ENCODE results near the gene TMED3. TPM values are rescaled to one million over a fixed set of nuclear protein-coding genes. Genes with fewer than 3 reads are reported as not detected.

Gene TMED3
- total and polyA plus RNA-seq, 9 of the 15 experiments (the other 6 are each of a cell fraction or from before 2014, with no cell fraction given): 6.1 to 89.6 (median 51.4) TPM

DNA sequence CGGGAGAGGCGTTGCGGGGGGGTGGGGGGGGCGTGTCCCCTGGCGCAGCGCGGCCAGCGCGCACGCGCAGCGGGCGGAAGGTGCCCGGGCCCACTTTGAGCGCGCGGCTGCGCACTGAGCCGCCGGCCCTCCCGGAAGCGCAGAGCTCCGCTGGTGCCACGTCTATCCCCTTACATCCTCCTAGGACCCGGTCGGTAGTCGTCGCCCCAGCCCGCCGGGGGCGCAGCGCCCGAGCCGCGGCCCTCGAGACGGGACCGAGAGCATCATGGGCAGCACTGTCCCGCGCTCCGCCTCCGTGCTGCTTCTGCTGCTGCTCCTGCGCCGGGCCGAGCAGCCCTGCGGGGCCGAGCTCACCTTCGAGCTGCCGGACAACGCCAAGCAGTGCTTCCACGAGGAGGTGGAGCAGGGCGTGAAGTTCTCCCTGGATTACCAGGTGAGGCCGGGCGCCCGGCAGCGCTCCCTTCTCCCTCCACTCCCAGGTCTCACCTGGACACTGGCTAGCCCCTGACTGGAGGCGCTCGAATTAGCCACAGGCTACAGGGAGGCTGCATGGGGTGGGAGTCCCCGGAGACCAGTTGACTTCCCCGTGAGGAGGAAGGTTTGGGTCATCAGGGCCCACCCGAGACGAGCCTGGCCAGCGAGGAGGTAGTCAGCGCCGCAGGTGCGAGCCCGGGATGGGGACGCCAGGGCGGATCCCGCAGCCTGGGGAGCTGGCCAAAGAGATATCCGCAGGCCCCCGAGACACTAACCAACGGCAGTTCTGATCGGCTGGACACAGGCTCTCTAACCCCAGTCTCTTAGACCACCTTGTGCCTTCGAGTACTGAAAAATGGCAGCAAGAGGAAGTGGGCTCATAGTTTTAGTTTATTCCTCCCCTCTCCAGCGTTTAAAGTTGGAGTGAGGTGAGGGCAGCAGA is at the start of gene TMED3 (continued):
- 0 out of 2 replicates have a peak, but pooled peaks have one; percentile 27 for TF ChIP-seq ZBTB2 (IDR thresholded peaks at IDR 0.05)
- no peak for TF ChIP-seq ZNF444 (CRISPR knock-in tag; IDR thresholded peaks at IDR 0.05)
- no peak for TF ChIP-seq KDM4B (IDR thresholded peaks at IDR 0.05; ENCODE audit: borderline replicate concordance in 2 of 2, low read depth in 1 of 2)
- TF ChIP-seq KAT2B (IDR thresholded peaks at IDR 0.05; ENCODE audit: low read depth, low read length): no peak
- TF ChIP-seq, protein P1, sequence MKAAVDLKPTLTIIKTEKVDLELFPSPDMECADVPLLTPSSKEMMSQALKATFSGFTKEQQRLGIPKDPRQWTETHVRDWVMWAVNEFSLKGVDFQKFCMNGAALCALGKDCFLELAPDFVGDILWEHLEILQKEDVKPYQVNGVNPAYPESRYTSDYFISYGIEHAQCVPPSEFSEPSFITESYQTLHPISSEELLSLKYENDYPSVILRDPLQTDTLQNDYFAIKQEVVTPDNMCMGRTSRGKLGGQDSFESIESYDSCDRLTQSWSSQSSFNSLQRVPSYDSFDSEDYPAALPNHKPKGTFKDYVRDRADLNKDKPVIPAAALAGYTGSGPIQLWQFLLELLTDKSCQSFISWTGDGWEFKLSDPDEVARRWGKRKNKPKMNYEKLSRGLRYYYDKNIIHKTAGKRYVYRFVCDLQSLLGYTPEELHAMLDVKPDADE (conservative IDR thresholded peaks at IDR 0.05; ENCODE audit: control insufficient read depth, low read depth, low read length): peak; percentile 55
- peak; percentile 76 for TF ChIP-seq ELF1 (tag; IDR thresholded peaks at IDR 0.05)
- no peak for TF ChIP-seq RUNX1 (IDR thresholded peaks at IDR 0.05; ENCODE audit: low read depth)
- TF ChIP-seq ZNF79 (CRISPR knock-in tag; IDR thresholded peaks at IDR 0.05; ENCODE audit: low read depth): no peak
- TF ChIP-seq, protein P2, sequence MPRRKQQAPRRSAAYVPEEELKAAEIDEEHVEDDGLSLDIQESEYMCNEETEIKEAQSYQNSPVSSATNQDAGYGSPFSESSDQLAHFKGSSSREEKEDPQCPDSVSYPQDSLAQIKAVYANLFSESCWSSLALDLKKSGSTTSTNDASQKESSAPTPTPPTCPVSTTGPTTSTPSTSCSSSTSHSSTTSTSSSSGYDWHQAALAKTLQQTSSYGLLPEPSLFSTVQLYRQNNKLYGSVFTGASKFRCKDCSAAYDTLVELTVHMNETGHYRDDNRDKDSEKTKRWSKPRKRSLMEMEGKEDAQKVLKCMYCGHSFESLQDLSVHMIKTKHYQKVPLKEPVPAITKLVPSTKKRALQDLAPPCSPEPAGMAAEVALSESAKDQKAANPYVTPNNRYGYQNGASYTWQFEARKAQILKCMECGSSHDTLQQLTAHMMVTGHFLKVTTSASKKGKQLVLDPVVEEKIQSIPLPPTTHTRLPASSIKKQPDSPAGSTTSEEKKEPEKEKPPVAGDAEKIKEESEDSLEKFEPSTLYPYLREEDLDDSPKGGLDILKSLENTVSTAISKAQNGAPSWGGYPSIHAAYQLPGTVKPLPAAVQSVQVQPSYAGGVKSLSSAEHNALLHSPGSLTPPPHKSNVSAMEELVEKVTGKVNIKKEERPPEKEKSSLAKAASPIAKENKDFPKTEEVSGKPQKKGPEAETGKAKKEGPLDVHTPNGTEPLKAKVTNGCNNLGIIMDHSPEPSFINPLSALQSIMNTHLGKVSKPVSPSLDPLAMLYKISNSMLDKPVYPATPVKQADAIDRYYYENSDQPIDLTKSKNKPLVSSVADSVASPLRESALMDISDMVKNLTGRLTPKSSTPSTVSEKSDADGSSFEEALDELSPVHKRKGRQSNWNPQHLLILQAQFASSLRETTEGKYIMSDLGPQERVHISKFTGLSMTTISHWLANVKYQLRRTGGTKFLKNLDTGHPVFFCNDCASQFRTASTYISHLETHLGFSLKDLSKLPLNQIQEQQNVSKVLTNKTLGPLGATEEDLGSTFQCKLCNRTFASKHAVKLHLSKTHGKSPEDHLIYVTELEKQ (CRISPR knock-in tag; IDR thresholded peaks at IDR 0.05): no peak
- no peak for TF ChIP-seq ZNF224 (CRISPR knock-in tag; IDR thresholded peaks at IDR 0.05)
- TF ChIP-seq SPI1 (IDR thresholded peaks at IDR 0.05; ENCODE audit: borderline replicate concordance, low read depth, low read length): peak; percentile 49; the same call in 1 of the 2 replicates
- no peak for TF ChIP-seq ZNF263 (CRISPR knock-in tag; IDR thresholded peaks at IDR 0.05; ENCODE audit: borderline replicate concordance)
- no peak for TF ChIP-seq ZKSCAN8 (CRISPR knock-in tag; IDR thresholded peaks at IDR 0.05)
- TF ChIP-seq GATAD2B (IDR thresholded peaks at IDR 0.05; ENCODE audit: borderline replicate concordance): no peak
- no peak for TF ChIP-seq ZNF436 (CRISPR knock-in tag; IDR thresholded peaks at IDR 0.05)
- TF ChIP-seq, protein P3, sequence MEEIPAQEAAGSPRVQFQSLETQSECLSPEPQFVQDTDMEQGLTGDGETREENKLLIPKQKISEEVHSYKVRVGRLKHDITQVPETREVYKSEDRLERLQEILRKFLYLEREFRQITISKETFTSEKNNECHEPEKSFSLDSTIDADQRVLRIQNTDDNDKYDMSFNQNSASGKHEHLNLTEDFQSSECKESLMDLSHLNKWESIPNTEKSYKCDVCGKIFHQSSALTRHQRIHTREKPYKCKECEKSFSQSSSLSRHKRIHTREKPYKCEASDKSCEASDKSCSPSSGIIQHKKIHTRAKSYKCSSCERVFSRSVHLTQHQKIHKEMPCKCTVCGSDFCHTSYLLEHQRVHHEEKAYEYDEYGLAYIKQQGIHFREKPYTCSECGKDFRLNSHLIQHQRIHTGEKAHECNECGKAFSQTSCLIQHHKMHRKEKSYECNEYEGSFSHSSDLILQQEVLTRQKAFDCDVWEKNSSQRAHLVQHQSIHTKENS (CRISPR knock-in tag; IDR thresholded peaks at IDR 0.05): no peak
- no peak for TF ChIP-seq SNAPC5 (CRISPR knock-in tag; IDR thresholded peaks at IDR 0.05)
- TF ChIP-seq ZNF77 (CRISPR knock-in tag; IDR thresholded peaks at IDR 0.05): no peak
- no peak for TF ChIP-seq ZZZ3 (IDR thresholded peaks at IDR 0.05)
- no peak for TF ChIP-seq NR2C2 (CRISPR knock-in tag; IDR thresholded peaks at IDR 0.05)
- TF ChIP-seq NR2C2 (tag; IDR thresholded peaks at IDR 0.05): no peak
